SK-N-SH treated with all-trans-retinoic acid at 6 μM for 48 hours (cell line): ENCODE data around the gene LMF1.

Source experiments
- ISL1 ChIP-seq: fragments of 250-450 bp; sonication (Bioruptor Pico); IDR thresholded peaks from 2 replicates; pipeline ENCODE4 v2.1.2; 2022; ENCODE audit warnings: mild to moderate bottlenecking, moderate library complexity
- OSR1 ChIP-seq: fragments of 250-450 bp; sonication (Bioruptor Pico); IDR thresholded peaks from 2 replicates; pipeline ENCODE4 v1.8.0; 2022; ENCODE audit warnings: moderate library complexity, mild to moderate bottlenecking, inconsistent platforms
- ZNF70 ChIP-seq: fragments of 450-650 bp; formaldehyde crosslinking; IDR thresholded peaks from 2 replicates; pipeline ENCODE4 v1.5.0; 2020; ENCODE audit warnings: mild to moderate bottlenecking, moderate library complexity

DNA sequence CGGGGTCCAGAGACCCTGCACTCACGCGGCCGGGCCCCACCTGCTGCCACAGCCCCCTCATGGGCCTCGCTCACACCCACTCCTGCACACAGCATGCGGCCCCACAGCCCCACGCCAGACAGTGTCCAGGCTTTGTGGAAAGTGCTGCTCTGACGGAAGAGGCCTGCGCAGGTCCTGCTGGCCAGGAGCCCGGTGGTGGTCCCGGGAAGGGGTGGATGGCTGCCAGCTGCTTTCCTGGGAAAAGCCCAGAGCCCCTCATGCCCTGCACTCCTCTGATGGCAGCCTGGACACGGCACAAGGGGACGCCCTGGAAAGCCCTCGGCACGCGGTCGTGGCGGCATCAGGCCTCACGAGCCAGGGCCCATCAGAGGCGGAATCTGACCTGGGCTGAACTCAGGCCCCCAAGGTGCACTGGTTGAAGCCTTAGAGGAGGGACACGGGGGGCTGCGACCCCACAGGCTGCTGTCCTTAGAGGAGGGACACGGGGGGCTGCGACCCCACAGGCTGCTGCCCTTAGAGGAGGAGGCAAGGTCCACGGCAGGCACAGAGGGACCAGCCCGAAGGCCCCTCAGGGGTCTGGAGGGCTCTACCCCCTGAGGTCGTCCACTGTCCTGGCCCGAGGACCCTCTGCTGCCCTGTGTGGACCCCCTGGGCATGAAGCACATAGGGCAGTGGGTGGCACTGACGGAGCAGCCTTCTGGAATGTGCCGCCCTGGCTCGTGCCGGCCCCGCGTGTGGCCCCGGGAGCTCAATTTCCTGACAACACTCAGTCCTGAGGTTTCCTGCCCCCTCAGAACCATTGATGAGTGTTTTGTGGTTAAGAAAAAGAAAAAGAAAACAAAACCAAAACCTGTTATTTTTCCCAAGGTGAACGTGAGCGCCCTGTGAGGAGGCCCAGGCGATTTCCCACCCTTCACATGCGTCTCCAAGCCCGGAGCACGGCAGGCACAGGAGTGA, 32.9 kb upstream of the LMF1 start:
- no peak for TF ChIP-seq ISL1 (CRISPR knock-in tag)
- no peak for TF ChIP-seq OSR1 (CRISPR knock-in tag)
- no peak for TF ChIP-seq ZNF70
